B cell (primary cell): Measurements from ENCODE around the gene PLPPR5. TPM values are rescaled to one million over a fixed set of nuclear protein-coding genes. Genes with fewer than 3 reads are reported as not detected.

Experiments
- ATAC-seq: fragments of 200-7000 bp; cut with Tn5 transposase; one replicate; pipeline ENCODE4 v1.10.0; 2021; ENCODE audit warnings: low read depth, mild to moderate bottlenecking, moderate number of reproducible peaks, moderate library complexity
- CTCF ChIA-PET: fragments of 350-600 bp; sonication (Branson Sonifier 250); formaldehyde crosslinking; loops from one replicate; lab custom pipeline; 2021; ENCODE audit warnings: antibody characterized with exemption, inconsistent platforms; lab: Charles Lee
- POLR2A ChIA-PET: fragments of 350-600 bp; sonication (Branson Sonifier 250); formaldehyde crosslinking; loops from one replicate; lab custom pipeline; 2021; ENCODE audit warnings: antibody characterized with exemption; lab: Charles Lee
- DNase-seq: peaks from one replicate; pipeline ENCODE4 v3.0.0; 2013
- H2AFZ ChIP-seq: 2 replicates; pipeline ENCODE4 v1.6.1; 2012; ENCODE audit warnings: mild to moderate bottlenecking, low read depth, low read length; ENCODE audit not compliant: insufficient read depth, poor library complexity, severe bottlenecking
- H3K27ac ChIP-seq, 2 donors: 1 replicate in 1 of 2; 2 replicates in 1 of 2; pipeline ENCODE4 v1.5.1; 2012 to 2013; ENCODE audit warnings: low read length in 2 of 2, mild to moderate bottlenecking in 2 of 2, moderate library complexity in 1 of 2
- H3K27me3 ChIP-seq, 4 experiments: fragments of 200-600 bp in 1 of 4; sonication (generic) in 1 of 4; replicated peaks in 1 of 4; 1 replicate in 2 of 4; 2 replicates in 2 of 4; pipeline versions ENCODE4 v1.6.1 to v1.7.0; 2013 to 2016; ENCODE audit warnings: low read length in 3 of 4, mild to moderate bottlenecking in 2 of 4, mixed read lengths in 1 of 4, moderate library complexity in 1 of 4; ENCODE audit not compliant: insufficient read depth in 4 of 4, control insufficient read depth in 3 of 4; ENCODE audit errors: control extremely low read depth in 1 of 4
- H3K36me3 ChIP-seq, 2 experiments: replicated peaks in 1 of 2; 1 replicate in 1 of 2; 2 replicates in 1 of 2; pipeline versions ENCODE4 v1.6.1 to v1.7.1; 2013; ENCODE audit warnings: low read length in 1 of 2; ENCODE audit not compliant: insufficient read depth in 2 of 2, control insufficient read depth in 1 of 2; ENCODE audit errors: control extremely low read depth in 1 of 2, extremely low read depth in 1 of 2
- H3K4me1 ChIP-seq, 2 donors: fragments of 200-600 bp in 1 of 2; sonication (generic) in 1 of 2; 1 replicate in 1 of 2; 2 replicates in 1 of 2; pipeline versions ENCODE4 v1.5.1 to v1.6.1; 2013 to 2017; ENCODE audit warnings: low read length in 2 of 2; ENCODE audit not compliant: control insufficient read depth in 2 of 2, insufficient read depth in 2 of 2
- H3K4me2 ChIP-seq: replicated peaks from 2 replicates; pipeline ENCODE3; 2012; ENCODE audit warnings: mild to moderate bottlenecking, low read depth, low read length; ENCODE audit not compliant: poor library complexity, severe bottlenecking
- H3K4me3 ChIP-seq, 5 experiments: fragments of 200-600 bp in 1 of 5; sonication (generic) in 1 of 5; 1 replicate in 3 of 5; 2 replicates in 2 of 5; pipeline versions ENCODE4 v1.5.1 to v1.7.0; 2011 to 2016; ENCODE audit warnings: low read length in 4 of 5, mild to moderate bottlenecking in 4 of 5, low read depth in 2 of 5, control low read depth in 1 of 5, moderate library complexity in 1 of 5; ENCODE audit not compliant: insufficient read depth in 1 of 5; ENCODE audit errors: control extremely low read depth in 1 of 5, extremely low read depth in 1 of 5
- H3K79me2 ChIP-seq: fragments of 200-600 bp; sonication (generic); one replicate; pipeline ENCODE4 v1.6.0; 2016; ENCODE audit warnings: low read length; ENCODE audit not compliant: control insufficient read depth, insufficient read depth
- H3K9ac ChIP-seq: fragments of 200-600 bp; sonication (generic); 2 replicates; pipeline ENCODE4 v1.6.1; 2017; ENCODE audit warnings: mild to moderate bottlenecking, low read length, moderate library complexity
- H3K9me3 ChIP-seq, 3 donors: one replicate each; pipeline versions ENCODE4 v1.6.1 to v1.7.1; 2013; ENCODE audit warnings: low read length in 2 of 3; ENCODE audit not compliant: control insufficient read depth in 2 of 3, insufficient read depth in 1 of 3; ENCODE audit errors: control extremely low read depth in 1 of 3
- H4K20me1 ChIP-seq: 2 replicates; pipeline ENCODE4 v1.6.0; 2012; ENCODE audit warnings: mild to moderate bottlenecking, low read length; ENCODE audit not compliant: insufficient read depth, control insufficient read depth, poor library complexity, severe bottlenecking
- H3K27ac Mint-ChIP-seq: one replicate; pipeline ENCODE4 v1.8.0; 2021; ENCODE audit warnings: mixed read lengths
- H3K27me3 Mint-ChIP-seq: one replicate; pipeline ENCODE4 v1.8.0; 2021; ENCODE audit warnings: mixed read lengths
- H3K4me1 Mint-ChIP-seq: one replicate; pipeline ENCODE4 v1.8.0; 2021; ENCODE audit warnings: mixed read lengths
- H3K4me3 Mint-ChIP-seq: one replicate; pipeline ENCODE4 v1.8.0; 2021; ENCODE audit warnings: mixed read lengths
- H3K9me3 Mint-ChIP-seq: one replicate; pipeline ENCODE4 v1.8.0; 2022; ENCODE audit warnings: mixed read lengths; ENCODE audit not compliant: insufficient read depth
- EZH2 ChIP-seq: IDR thresholded peaks from 2 replicates; pipeline ENCODE4 v1.6.1; 2012; ENCODE audit warnings: borderline replicate concordance, low read depth, mild to moderate bottlenecking, moderate library complexity, low read length; ENCODE audit not compliant: insufficient read depth, poor library complexity, severe bottlenecking
- WGBS: methylation state at CpG from one replicate; pipeline ENCODE4 v1.1.5; 2013; ENCODE audit warnings: missing lambda C conversion rate; ENCODE audit not compliant: insufficient coverage; 5-methylcytosine and 5-hydroxymethylcytosine counted together
- intact Hi-C: fragments of 100-400 bp; cut with micrococcal nuclease; formaldehyde crosslinking; loops from one replicate; pipeline ENCODE4 v1.10.0; 2022
- polyA plus RNA-seq: library from polyadenylated mRNA; depleted of rRNA; stranded (reverse); fragments of >200 nt; gene quantifications from 2 replicates; pipeline ENCODE4 v1.2.3, GENCODE V29; 2012
- total RNA-seq, 2 donors: library from RNA; stranded (reverse); fragments of 120-200 nt in 1 of 2; gene quantifications; 1 replicate in 1 of 2; 2 replicates in 1 of 2; pipeline versions ENCODE4 v1.2.3 to v1.2.4, GENCODE V29; 2013 to 2022
- TF ChIP-seq, protein P1 (sequence below): fragments of 200-600 bp; IDR thresholded peaks from one replicate; pipeline ENCODE4 v1.8.0; 2022; ENCODE audit warnings: antibody characterized with exemption, mild to moderate bottlenecking

Gene PLPPR5
- total and polyA plus RNA-seq, 2 donors (not counting 1 experiment from before 2014, with no cell fraction given), result not detected

DNA sequence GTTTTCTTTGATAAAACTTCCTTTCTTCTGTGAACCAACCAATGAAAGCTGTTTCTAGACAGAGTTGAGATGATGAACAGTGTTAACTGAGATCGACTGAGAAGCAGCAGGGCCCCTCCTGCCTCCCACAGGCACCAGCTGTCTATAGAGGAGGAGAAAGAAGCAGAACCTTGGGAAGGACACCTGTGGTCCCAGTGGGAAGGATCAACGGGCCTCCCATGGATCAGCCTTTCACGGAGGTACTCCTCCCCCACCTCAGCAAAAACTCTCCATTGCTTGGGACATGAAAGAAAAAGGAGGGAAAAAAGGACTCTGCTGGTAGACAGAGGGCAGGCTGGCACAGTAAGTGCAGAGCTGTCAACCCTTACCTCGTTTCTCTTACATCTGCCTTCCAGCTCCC lies 40.5 kb downstream of the PLPPR5 start:
- CTCF ChIA-PET, result no interaction called here
- no peaks in the 10 kb centered on the region for H3K4me1 Mint-ChIP-seq
- Histone ChIP-seq H2AFZ (no peak overlapping the region), H3K4me2 (no peak overlapping the region), H3K9me3 (no peaks in the 10 kb centered on the region), H3K79me2 (no peaks in the 10 kb centered on the region), H3K27ac (no peak overlapping the region), H3K9ac (no peak overlapping the region), H4K20me1 (no peaks in the 10 kb centered on the region), H3K4me1 (no peaks in the 10 kb centered on the region), H3K27me3 (no peaks in the 10 kb centered on the region), H3K36me3 (no peaks in the 10 kb centered on the region), H3K4me3 (no peak overlapping the region)
- 73% methylated on average over 2 of the region's 4 CpGs for WGBS
- H3K4me3 Mint-ChIP-seq, result no peak overlapping the region
- peaks cover 12% of the 10 kb centered on the region for H3K27me3 Mint-ChIP-seq
- no peak overlapping the region for H3K27ac Mint-ChIP-seq
- intact Hi-C loops, result no loop called here
- no peak for ATAC-seq
- DNase-seq, result no peak
- no peaks in the 10 kb centered on the region for H3K9me3 Mint-ChIP-seq
- POLR2A ChIA-PET, result interaction anchor here (0.6 kb wide), 1 partner anchor 1085 kb away, joined by 5 read pairs; no protein-coding TSS in a partner anchor
- TF ChIP-seq, protein P1, sequence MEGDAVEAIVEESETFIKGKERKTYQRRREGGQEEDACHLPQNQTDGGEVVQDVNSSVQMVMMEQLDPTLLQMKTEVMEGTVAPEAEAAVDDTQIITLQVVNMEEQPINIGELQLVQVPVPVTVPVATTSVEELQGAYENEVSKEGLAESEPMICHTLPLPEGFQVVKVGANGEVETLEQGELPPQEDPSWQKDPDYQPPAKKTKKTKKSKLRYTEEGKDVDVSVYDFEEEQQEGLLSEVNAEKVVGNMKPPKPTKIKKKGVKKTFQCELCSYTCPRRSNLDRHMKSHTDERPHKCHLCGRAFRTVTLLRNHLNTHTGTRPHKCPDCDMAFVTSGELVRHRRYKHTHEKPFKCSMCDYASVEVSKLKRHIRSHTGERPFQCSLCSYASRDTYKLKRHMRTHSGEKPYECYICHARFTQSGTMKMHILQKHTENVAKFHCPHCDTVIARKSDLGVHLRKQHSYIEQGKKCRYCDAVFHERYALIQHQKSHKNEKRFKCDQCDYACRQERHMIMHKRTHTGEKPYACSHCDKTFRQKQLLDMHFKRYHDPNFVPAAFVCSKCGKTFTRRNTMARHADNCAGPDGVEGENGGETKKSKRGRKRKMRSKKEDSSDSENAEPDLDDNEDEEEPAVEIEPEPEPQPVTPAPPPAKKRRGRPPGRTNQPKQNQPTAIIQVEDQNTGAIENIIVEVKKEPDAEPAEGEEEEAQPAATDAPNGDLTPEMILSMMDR, result no peak
- TF ChIP-seq EZH2, result no peak

DNA sequence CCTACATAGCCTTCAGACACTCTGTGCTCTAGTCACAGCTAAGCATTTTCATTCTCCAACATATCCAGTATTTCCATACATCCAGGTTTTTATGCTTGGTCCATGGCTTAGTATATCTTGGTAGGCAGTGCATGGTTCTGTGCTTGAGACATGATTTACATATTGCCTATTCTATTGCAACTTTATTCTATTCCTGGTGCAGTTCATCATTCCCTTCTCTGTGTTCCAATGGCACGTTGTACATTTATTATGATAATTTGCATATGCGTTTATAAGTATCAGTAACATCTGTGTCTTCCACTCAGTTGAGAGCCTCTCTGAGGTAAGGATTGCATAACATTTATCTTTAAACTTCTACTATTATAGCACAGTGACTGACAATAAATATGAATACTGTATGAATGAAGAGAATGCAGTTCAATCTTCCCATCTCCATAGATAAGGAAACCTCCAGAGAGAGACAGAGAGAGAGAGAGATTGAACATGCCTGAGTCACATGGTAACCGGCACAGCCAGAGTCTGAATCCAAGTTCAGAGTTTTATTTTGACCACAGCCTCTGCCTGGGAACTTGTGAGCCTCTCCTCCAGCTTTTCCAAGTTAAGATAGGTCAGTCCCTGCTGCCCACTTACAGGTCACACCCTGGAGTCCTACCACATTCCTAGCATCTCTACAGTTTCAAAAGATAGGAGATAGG lies 41.5 kb downstream of the PLPPR5 start:
- Mint-ChIP-seq H3K27me3 (peaks cover 12% of the 10 kb centered on the region), H3K4me1 (no peaks in the 10 kb centered on the region), H3K27ac (no peak overlapping the region), H3K9me3 (no peaks in the 10 kb centered on the region), H3K4me3 (no peak overlapping the region)
- H3K4me1 ChIP-seq, result no peaks in the 10 kb centered on the region
- H3K27ac ChIP-seq, result no peak overlapping the region
- 100% methylated on average over 1 of the region's 3 CpGs for WGBS
- no peak overlapping the region for H3K4me3 ChIP-seq
- TF ChIP-seq, protein P1, result no peak
- TF ChIP-seq EZH2, result no peak
- no peaks in the 10 kb centered on the region for H3K27me3 ChIP-seq
- ChIA-PET CTCF (no interaction called here), POLR2A (no interaction called here)
- H2AFZ ChIP-seq, result no peak overlapping the region
- no peak for ATAC-seq
- H3K79me2 ChIP-seq, result no peaks in the 10 kb centered on the region
- intact Hi-C loops, result no loop called here
- H3K9me3 ChIP-seq, result peaks cover 0 to 1% (median 0%) of the 10 kb centered on the region in 3 donors
- H4K20me1 ChIP-seq, result no peaks in the 10 kb centered on the region
- DNase-seq, result no peak
- H3K4me2 ChIP-seq, result no peak overlapping the region
- no peaks in the 10 kb centered on the region for H3K36me3 ChIP-seq
- H3K9ac ChIP-seq, result no peak overlapping the region
